Tibial nerve (tissue), 4 donors: ENCODE measurements around the gene PINK1. TPM values are rescaled to one million over a fixed set of nuclear protein-coding genes. Genes with fewer than 3 reads are reported as not detected.

Experiments
- DNase-seq, 2 donors: peaks; one replicate each; pipeline ENCODE4 v3.0.0-alpha.2; 2019; ENCODE audit warnings: low spot score in 2 of 2
- H3K27ac ChIP-seq, 4 donors: fragments of 200-600 bp; sonication (generic) in 3 of 4; one replicate each; pipeline ENCODE4 v1.5.1; 2017 to 2019; ENCODE audit warnings: mild to moderate bottlenecking in 1 of 4
- H3K27me3 ChIP-seq, 2 donors: fragments of 200-600 bp; sonication (generic) in 1 of 2; one replicate each; pipeline versions ENCODE4 v1.5.1 to v1.6.0; 2017 to 2019
- H3K36me3 ChIP-seq, 3 donors: fragments of 200-600 bp; sonication (generic); one replicate each; pipeline ENCODE4 v1.5.1; 2018 to 2019
- H3K4me1 ChIP-seq, 4 donors: fragments of 200-600 bp; sonication (generic) in 3 of 4; one replicate each; pipeline ENCODE4 v1.5.1; 2017 to 2019
- H3K4me3 ChIP-seq, 4 donors: fragments of 200-600 bp; sonication (generic) in 3 of 4; one replicate each; pipeline ENCODE4 v1.5.1; 2017 to 2019; ENCODE audit warnings: mild to moderate bottlenecking in 1 of 4, moderate library complexity in 1 of 4
- H3K9me3 ChIP-seq, 4 donors: fragments of 200-600 bp; sonication (generic) in 3 of 4; one replicate each; pipeline ENCODE4 v1.5.1; 2017 to 2019
- EP300 ChIP-seq, 2 donors: sonication (generic); formaldehyde crosslinking; IDR thresholded peaks; one replicate each; pipeline ENCODE4 v1.6.1; 2017; ENCODE audit warnings: antibody characterized with exemption in 2 of 2, mild to moderate bottlenecking in 1 of 2
- POLR2A ChIP-seq, 2 donors: fragments of 450-650 bp; IDR thresholded peaks; one replicate each; pipeline ENCODE4 v1.6.1; 2017; ENCODE audit warnings: antibody characterized with exemption in 2 of 2, mild to moderate bottlenecking in 2 of 2, moderate library complexity in 2 of 2
- WGBS, 2 donors: methylation state at CpG; one replicate each; pipeline ENCODE4 v1.1.5; 2018; 5-methylcytosine and 5-hydroxymethylcytosine counted together
- total RNA-seq, 4 donors: library from RNA; depleted of rRNA; stranded (reverse); fragments of >200 nt; gene quantifications; one replicate each; pipeline ENCODE4 v1.1.0, GENCODE V29; 2016
- TF ChIP-seq, protein P1 (sequence below), 5 experiments: fragments of 200-600 bp in 3 of 5; fragments of 450-650 bp in 2 of 5; sonication (generic) in 3 of 5; IDR thresholded peaks; one replicate each; pipeline ENCODE4 v1.5.1; 2016 to 2019; ENCODE audit warnings: antibody characterized with exemption in 5 of 5, mild to moderate bottlenecking in 3 of 5, moderate library complexity in 2 of 5

The PINK1 gene
- total RNA-seq, 4 donors from 2014 or later: 93.9 to 134 (median 124) TPM

DNA sequence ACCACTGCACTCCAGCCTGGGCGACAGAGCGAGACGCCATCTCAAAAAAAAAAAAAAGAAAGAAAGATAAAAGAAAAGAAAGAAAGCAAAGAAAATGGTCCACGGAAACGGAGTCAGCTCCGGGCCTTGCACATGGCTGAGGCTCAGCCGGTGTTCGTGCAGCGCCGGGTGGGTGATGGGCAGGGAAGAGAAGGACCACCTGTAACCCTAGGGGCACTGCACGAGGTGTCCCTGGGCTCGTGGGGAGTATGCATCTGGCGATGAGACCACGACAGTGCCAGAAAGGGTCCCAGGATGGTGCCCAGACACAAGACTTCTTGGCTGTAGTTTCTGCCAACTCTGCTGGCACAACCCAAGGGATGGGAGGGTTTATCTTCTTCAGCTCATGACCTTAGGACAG lies 38.5 kb upstream of the PINK1 start:
- Histone ChIP-seq H3K27ac (no peak overlapping the region), H3K4me1 (peaks cover 0 to 1% (median 0%) of the 10 kb centered on the region in 4 donors), H3K4me3 (no peak overlapping the region), H3K27me3 (peaks cover 0 to 32% of the 10 kb centered on the region in 2 donors), H3K36me3 (no peaks in the 10 kb centered on the region), H3K9me3 (no peaks in the 10 kb centered on the region)
- DNase-seq: no peak
- WGBS, 2 donors: 86 to 89% methylated on average over 14 of the region's 14 CpGs
- TF ChIP-seq POLR2A (IDR thresholded peaks at IDR 0.05): no peak
- TF ChIP-seq, protein P1, sequence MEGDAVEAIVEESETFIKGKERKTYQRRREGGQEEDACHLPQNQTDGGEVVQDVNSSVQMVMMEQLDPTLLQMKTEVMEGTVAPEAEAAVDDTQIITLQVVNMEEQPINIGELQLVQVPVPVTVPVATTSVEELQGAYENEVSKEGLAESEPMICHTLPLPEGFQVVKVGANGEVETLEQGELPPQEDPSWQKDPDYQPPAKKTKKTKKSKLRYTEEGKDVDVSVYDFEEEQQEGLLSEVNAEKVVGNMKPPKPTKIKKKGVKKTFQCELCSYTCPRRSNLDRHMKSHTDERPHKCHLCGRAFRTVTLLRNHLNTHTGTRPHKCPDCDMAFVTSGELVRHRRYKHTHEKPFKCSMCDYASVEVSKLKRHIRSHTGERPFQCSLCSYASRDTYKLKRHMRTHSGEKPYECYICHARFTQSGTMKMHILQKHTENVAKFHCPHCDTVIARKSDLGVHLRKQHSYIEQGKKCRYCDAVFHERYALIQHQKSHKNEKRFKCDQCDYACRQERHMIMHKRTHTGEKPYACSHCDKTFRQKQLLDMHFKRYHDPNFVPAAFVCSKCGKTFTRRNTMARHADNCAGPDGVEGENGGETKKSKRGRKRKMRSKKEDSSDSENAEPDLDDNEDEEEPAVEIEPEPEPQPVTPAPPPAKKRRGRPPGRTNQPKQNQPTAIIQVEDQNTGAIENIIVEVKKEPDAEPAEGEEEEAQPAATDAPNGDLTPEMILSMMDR (IDR thresholded peaks at IDR 0.05): no peak
- TF ChIP-seq EP300 (IDR thresholded peaks at IDR 0.05): no peak

DNA sequence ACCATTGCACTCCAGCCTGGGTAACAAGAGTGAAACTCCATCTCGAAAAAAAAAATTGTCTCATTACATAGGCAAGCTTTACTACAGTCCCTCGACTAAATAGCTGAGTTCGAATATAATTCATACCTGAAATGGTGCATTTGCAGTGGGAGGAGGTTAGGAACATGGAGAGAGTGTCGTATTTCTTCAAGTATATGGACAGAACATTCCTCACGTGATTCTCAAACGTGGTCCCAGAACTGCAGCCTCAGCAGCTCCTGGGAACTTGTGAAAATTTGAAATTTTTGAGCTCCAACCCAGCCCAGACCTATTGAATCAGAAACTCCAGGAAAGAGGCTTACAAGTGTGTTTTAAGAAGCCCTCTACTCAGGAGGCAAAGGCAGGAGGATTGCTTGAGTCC lies 37.2 kb upstream of the PINK1 start:
- H3K27me3 ChIP-seq: peaks cover 0 to 20% of the 10 kb centered on the region in 2 donors
- H3K9me3 ChIP-seq: no peaks in the 10 kb centered on the region
- H3K4me1 ChIP-seq: no peaks in the 10 kb centered on the region
- H3K4me3 ChIP-seq: no peak overlapping the region
- 48 to 52% methylated on average over 6 of the region's 6 CpGs for WGBS, 2 donors
- no peak for DNase-seq
- H3K27ac ChIP-seq: no peak overlapping the region
- TF ChIP-seq, protein P1 (IDR thresholded peaks at IDR 0.05): no peak
- no peak for TF ChIP-seq EP300 (IDR thresholded peaks at IDR 0.05)
- no peak for TF ChIP-seq POLR2A (IDR thresholded peaks at IDR 0.05)
- H3K36me3 ChIP-seq: no peaks in the 10 kb centered on the region

DNA sequence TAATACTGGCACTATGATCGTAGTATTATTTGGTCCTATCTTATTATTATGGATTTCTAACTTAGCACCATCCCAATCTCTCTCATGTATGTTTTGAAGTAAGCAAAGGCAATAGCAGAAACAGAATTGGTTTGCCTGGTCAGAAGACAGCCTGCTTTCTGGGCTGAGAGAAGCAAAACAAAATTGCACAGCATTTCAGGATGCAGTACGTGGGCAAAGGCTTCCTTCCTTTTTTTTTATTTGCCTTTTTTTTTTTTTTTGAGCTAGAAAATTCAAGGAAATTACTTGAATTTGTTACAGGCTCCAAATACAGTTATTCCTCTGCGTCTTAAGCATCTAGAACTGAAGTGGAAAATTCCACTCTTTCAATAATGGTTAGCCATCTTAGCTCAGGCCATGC lies 35.6 kb upstream of the PINK1 start:
- Histone ChIP-seq H3K36me3 (no peaks in the 10 kb centered on the region), H3K27ac (peak overlapping the region in 1 of 4 donors; percentile 45), H3K4me3 (no peak overlapping the region), H3K4me1 (no peaks in the 10 kb centered on the region), H3K9me3 (no peaks in the 10 kb centered on the region), H3K27me3 (peaks cover 0 to 10% of the 10 kb centered on the region in 2 donors)
- DNase-seq: no peak
- TF ChIP-seq, protein P1 (IDR thresholded peaks at IDR 0.05): no peak
- TF ChIP-seq EP300 (IDR thresholded peaks at IDR 0.05) (no peak), POLR2A (IDR thresholded peaks at IDR 0.05) (no peak)
- WGBS, 2 donors: 63 to 68% methylated on average over 3 of the region's 3 CpGs

DNA sequence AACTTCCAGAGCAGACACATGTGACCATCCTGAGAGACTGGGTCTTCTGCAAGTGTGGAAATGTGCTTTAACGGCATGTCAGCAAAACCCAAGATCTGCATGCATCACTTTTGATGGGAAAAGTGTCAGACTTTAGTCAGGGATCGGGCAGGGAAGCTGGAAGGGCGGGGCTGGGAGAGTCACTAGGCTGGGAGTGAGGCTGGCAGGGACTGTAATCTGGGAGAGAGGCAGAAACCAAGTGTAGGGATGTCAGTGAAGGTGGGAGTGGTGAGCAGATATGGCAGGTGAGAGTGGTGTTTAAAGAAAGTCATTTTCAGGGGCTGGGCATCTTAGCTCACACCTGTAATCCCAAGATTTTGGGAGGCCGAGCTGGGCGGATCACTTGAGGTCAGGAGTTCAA lies 33.1 kb upstream of the PINK1 start:
- TF ChIP-seq, protein P1 (IDR thresholded peaks at IDR 0.05): no peak
- H3K9me3 ChIP-seq: no peaks in the 10 kb centered on the region
- no peaks in the 10 kb centered on the region for H3K4me1 ChIP-seq
- no peaks in the 10 kb centered on the region for H3K36me3 ChIP-seq
- no peaks in the 10 kb centered on the region for H3K27me3 ChIP-seq
- 79 to 84% methylated on average over 5 of the region's 5 CpGs for WGBS, 2 donors
- H3K4me3 ChIP-seq: no peak overlapping the region
- no peak overlapping the region for H3K27ac ChIP-seq
- DNase-seq: no peak

DNA sequence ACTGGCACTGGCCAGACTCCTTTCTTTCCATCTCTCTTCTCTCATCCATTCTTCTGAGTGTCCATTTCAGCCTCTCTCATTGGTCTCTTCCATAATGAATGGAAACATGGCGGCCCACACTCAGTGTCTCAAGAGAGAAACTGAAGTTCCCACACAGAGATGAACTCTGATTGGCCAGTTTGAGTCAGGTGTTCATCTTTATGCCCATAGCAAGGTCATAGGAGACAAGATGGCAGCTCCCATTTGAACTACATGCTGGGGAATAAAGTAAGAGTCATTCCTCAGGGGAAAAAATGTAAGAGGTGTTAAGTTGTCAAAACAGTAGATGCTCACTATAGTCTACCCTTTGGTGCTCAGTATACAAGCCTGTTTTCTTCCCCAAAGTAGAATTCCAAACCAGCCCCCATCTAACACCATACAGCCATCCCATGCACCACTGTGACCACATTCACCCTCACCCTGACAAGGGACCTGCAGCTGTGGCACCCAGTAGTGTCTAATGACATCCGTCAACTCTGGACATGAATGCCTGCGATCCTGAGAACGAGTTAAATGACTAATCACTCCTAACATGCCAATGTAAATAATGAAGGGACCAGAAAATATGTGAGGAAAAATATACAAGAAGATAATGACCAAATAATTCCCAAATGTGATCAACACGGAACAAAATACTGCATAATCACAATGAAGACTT lies 32.0 kb upstream of the PINK1 start:
- Histone ChIP-seq H3K27ac (no peak overlapping the region), H3K27me3 (no peaks in the 10 kb centered on the region), H3K4me1 (no peaks in the 10 kb centered on the region), H3K4me3 (no peak overlapping the region), H3K9me3 (no peaks in the 10 kb centered on the region), H3K36me3 (no peaks in the 10 kb centered on the region)
- TF ChIP-seq, protein P1 (IDR thresholded peaks at IDR 0.05): no peak
- TF ChIP-seq POLR2A (IDR thresholded peaks at IDR 0.05): no peak
- TF ChIP-seq EP300 (IDR thresholded peaks at IDR 0.05): no peak
- 48 to 74% methylated on average over 5 of the region's 5 CpGs for WGBS, 2 donors
- DNase-seq: no peak
